Retinal pigment epithelial cell (primary cell): ENCODE results near the gene ADAMTS14.

Experiments used
- DNase-seq: peaks from one replicate; pipeline ENCODE4 v3.0.0-alpha.2; 2010; ENCODE audit warnings: low read depth
- H3K4me3 ChIP-seq: 2 replicates; pipeline ENCODE4 v1.5.1; 2011; ENCODE audit warnings: mild to moderate bottlenecking, low read length, control low read depth, moderate library complexity
- TF ChIP-seq, protein P1 (sequence below): conservative IDR thresholded peaks from 2 replicates; pipeline ENCODE4 v1.5.1; 2011; ENCODE audit warnings: low read depth, low read length, control low read depth, inconsistent platforms

Gene ADAMTS14

DNA sequence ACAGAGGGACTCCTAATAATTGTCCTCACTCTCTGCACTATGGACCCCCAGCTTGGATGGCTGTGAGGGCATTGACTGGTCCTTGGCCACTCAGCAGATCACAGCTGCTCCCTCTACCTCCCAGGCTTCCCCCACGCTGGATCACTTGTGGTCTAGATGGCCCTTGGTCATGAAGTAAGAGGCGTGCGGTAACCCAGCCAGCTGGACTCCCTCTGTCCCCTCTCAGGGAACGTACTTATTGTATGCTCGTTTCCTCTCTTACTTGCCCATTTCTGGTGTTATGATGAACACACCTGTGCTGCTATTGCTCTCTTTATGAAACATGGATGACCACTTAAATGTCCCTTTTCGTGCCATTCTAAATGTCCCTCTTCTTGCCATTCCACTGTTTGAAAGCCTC, 19.3 kb downstream of the ADAMTS14 start:
- no peak overlapping the region for H3K4me3 ChIP-seq
- TF ChIP-seq, protein P1, sequence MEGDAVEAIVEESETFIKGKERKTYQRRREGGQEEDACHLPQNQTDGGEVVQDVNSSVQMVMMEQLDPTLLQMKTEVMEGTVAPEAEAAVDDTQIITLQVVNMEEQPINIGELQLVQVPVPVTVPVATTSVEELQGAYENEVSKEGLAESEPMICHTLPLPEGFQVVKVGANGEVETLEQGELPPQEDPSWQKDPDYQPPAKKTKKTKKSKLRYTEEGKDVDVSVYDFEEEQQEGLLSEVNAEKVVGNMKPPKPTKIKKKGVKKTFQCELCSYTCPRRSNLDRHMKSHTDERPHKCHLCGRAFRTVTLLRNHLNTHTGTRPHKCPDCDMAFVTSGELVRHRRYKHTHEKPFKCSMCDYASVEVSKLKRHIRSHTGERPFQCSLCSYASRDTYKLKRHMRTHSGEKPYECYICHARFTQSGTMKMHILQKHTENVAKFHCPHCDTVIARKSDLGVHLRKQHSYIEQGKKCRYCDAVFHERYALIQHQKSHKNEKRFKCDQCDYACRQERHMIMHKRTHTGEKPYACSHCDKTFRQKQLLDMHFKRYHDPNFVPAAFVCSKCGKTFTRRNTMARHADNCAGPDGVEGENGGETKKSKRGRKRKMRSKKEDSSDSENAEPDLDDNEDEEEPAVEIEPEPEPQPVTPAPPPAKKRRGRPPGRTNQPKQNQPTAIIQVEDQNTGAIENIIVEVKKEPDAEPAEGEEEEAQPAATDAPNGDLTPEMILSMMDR = no peak
- DNase-seq = no peak

DNA sequence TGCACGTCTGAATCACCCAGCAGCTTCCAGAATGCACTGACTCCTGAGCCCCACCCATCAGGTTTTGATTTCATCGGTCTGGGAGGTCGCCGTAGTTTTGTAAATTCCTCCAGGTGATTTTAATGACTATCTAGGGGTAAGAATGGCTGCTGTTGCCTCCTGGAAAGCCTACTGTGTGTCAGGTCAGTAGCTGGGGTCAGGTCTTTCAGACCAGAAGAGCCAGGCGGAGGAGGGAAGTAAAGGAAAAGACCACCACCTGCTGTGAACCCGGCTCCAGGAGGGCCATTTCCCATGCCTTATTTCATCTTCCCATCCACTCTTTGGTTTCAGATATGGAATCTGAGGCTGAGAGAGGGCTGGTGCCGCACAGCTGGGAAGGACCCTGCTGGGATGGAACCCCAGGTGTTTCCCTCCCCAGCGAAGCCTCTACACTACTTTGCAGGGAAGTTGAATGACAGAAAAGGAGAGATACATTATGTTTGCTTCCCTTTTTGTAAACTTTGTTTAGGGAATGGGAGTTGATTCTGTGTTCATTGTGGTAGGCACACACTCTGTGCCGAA, 19.8 kb downstream of the ADAMTS14 start:
- H3K4me3 ChIP-seq = no peak overlapping the region
- TF ChIP-seq, protein P1 = no peak
- no peak for DNase-seq

DNA sequence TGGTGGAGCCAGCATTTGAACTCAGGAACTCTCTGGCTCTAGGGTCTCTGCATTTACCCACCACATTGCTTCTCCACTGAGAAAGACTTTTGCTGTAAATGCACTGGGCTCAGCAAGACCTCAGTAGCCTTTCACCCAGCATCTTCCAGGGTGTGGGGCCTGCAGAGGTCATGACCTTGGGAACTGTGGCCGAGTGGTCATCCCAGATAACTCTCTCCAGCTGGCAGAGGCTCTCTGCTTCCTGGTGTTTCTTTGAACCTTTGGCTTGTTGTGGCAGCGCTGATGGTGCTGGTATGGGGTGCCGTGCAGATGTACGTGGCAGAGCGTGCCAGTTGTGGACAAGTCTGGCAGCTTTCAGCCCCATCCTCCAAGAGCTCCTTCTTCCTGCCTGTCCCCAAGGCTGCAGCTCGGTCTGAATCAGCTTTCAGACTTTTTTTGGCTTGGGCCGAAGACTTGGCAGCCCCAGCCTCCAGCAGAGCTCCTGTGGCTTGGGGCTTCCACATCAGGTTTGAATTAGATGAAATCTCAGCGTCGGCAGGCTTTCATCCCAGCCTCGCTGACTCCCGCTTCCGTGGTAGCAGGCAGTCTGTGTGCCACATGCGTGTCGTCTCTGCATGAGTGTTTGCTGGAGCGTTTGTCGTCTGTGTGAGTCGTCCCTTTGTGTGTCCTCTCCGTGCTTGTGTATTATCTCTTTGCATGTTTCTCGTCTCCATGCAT, 21.5 kb downstream of the ADAMTS14 start:
- TF ChIP-seq, protein P1 = no peak
- no peak overlapping the region for H3K4me3 ChIP-seq
- no peak for DNase-seq

DNA sequence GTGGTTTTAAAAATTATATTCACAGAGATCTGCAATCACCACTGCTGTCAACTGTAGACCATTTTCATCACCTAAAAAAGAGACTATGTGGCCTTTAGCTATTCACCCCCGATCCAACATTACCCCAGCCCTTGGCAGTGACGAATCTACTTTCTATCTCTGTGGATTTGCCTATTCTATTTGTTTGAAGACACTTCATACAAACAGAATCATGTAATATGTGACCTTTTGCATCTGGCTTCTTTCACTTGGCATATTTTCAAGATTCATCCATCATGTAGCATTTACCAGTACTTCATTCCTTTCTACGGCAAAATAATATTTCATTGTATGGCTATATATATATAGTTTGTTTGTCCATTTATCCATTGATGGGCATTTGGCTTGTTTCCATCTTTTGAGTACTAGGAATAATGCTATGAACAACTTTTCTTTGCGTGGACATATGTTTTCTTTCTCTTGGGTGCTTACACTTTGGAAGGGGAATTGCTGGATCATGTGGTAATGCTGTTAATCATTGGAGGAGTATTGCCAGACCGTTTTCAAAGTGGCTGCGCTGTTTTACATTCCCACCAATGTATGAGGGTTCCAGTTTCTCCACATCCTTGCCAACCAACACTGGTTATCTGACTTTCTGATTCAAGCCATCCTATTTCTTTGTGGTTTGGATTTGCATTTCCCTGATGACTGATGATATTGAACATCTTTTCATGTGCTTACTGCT, 22.3 kb downstream of the ADAMTS14 start:
- DNase-seq = no peak

DNA sequence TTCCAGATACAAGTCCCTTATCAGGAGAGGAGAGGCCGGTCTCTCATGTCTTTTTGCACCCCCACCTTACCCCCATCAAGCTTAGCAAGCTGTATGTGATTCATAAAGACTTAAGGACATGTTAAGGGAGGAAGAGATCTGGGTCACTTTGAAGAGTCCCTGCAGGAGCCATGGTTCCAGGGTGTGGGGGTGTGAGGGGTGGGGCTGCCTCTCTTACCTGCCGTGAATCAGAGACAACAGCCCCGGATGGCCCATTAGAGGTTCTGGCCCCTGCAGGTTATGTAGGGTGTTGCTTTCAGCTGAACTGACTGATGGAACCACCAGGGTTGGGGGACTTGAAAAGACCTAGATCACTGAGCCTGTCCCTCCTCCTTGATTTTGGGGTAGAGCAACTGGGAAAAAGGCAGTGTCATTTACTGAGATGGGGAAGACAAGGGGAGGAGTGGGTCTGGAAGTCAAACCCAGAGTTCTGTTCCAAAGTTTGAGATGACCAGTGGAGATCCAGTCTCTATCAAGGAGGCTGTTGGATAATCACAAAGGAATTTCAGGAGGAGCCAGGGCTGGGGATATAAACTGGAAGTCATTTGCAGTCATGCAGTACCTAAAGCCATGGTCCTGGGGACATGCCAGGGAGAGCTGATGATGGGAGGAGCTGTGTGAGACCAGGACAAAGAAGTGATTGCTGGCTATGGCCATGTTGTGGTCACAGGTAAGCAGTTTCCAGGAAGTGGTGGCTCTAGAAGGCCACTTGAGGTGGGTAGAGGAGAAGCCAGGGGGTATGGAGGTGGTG, 23.1 kb downstream of the ADAMTS14 start:
- TF ChIP-seq, protein P1 = no peak
- H3K4me3 ChIP-seq = no peak overlapping the region
- DNase-seq = no peak

More for the DNA sequence above, 22.3 kb downstream of the ADAMTS14 start:
- no peak overlapping the region for H3K4me3 ChIP-seq
- TF ChIP-seq, protein P1 = no peak

DNA sequence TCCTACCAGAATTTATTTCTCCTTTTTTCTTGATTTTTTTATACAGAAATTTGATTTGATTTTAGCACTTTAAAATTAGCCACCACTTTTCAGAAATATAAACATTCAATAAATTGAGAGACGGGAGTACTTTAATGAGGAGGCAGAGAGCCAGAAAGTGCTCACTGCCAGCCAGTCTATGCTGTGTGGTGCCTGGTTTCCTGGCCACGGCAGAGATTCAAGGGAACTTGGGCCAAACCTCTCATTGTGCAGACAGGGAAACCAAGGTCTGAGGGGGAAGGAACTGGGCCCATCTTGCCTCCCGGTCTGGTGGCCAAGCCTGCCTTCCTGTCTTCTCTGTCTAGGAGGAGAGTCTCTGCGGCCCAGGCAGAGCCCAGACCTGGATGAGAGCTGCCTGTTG, 25.9 kb downstream of the ADAMTS14 start:
- H3K4me3 ChIP-seq = no peak overlapping the region
- no peak for DNase-seq
- TF ChIP-seq, protein P1 = no peak
